CD4-positive, alpha-beta T cell treated with Interleukin-2 at 100 ng/mL for 4 hours (primary cell): ENCODE data around the gene IFNGR2.

Experiments
- DNase-seq: peaks from one replicate; pipeline ENCODE4 v3.0.0-alpha.2; 2020; ENCODE audit warnings: low spot score

Gene IFNGR2

GRCh38 chr21:33481314-33481943 is 78.2 kb downstream of the IFNGR2 start:
- DNase-seq, result no peak
